PC-3 (cell line): ENCODE results near the gene CROCC.

Experiments used
- EZH2 ChIP-seq: fragments of 300-600 bp; sonication (generic); IDR thresholded peaks from one replicate; pipeline ENCODE4 v1.6.1; 2017; ENCODE audit warnings: antibody characterized with exemption, mild to moderate bottlenecking, low read length; ENCODE audit not compliant: unreplicated experiment
- EZH2phosphoT487 ChIP-seq: fragments of 300-600 bp; sonication (generic); IDR thresholded peaks from 2 replicates; pipeline ENCODE4 v1.6.1; 2018; ENCODE audit warnings: mild to moderate bottlenecking, antibody characterized with exemption, low read length, borderline replicate concordance
- TF ChIP-seq, protein P1 (sequence below): fragments of 300-600 bp; sonication (generic); conservative IDR thresholded peaks from 2 replicates; pipeline ENCODE4 v1.5.1; 2017; ENCODE audit warnings: antibody characterized with exemption, low read depth, mild to moderate bottlenecking, low read length

DNA sequence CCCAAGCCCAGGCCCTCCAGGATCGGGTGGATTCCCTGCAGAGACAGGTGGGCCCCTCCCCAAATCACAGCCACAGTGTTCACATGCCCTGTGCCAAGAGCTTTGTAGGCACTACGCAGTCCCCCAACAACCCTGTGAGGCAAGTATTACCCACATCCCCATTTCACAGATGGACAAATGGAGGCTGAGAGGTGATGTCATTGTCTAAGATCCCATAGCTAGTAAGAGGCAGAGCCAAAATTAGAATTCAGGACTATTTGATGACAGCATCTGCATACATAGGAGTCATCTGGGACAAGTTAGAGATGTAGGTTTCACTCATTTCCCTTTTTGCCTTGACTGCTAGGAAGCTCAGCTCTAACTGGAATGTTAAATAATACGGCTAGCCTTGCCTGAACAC is 46.6 kb downstream of the CROCC start:
- TF ChIP-seq, protein P1, sequence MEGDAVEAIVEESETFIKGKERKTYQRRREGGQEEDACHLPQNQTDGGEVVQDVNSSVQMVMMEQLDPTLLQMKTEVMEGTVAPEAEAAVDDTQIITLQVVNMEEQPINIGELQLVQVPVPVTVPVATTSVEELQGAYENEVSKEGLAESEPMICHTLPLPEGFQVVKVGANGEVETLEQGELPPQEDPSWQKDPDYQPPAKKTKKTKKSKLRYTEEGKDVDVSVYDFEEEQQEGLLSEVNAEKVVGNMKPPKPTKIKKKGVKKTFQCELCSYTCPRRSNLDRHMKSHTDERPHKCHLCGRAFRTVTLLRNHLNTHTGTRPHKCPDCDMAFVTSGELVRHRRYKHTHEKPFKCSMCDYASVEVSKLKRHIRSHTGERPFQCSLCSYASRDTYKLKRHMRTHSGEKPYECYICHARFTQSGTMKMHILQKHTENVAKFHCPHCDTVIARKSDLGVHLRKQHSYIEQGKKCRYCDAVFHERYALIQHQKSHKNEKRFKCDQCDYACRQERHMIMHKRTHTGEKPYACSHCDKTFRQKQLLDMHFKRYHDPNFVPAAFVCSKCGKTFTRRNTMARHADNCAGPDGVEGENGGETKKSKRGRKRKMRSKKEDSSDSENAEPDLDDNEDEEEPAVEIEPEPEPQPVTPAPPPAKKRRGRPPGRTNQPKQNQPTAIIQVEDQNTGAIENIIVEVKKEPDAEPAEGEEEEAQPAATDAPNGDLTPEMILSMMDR = no peak
- TF ChIP-seq EZH2phosphoT487 (no peak), EZH2 (no peak)
